Uterus (tissue), 2 donors: ENCODE data around the gene SLC28A3.

Experiments
- CTCF ChIP-seq, 4 experiments: fragments of 200-600 bp in 2 of 4; fragments of 450-650 bp in 2 of 4; sonication (generic) in 2 of 4; IDR thresholded peaks; one replicate each; pipeline ENCODE4 v1.5.1; 2016 to 2019; ENCODE audit warnings: antibody characterized with exemption in 4 of 4, mild to moderate bottlenecking in 2 of 4, moderate library complexity in 1 of 4
- POLR2A ChIP-seq, 2 donors: fragments of 450-650 bp; IDR thresholded peaks; one replicate each; pipeline ENCODE4 v1.6.1; 2016; ENCODE audit warnings: antibody characterized with exemption in 2 of 2, mild to moderate bottlenecking in 1 of 2, moderate library complexity in 1 of 2

DNA sequence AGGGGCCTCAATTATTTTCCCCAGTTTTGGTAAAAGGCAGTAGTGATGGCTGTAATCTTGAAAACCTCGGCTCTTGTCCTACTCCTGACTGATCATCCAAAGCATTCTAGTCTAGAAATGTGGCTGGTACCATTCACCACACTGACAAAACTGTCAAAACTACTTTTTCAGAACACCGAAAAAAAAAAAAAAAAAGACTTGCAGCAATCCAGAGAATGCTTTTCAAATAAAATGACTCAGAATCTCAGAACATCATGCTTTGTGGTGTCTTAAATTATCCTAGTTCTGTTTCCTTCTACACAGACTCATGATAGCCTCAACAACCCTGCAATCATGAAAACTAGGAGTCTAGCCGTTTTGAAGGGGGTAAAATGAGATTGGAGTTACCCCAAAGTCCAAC, 13.4 kb downstream of the SLC28A3 start:
- TF ChIP-seq CTCF (IDR thresholded peaks at IDR 0.05) (no peak), POLR2A (IDR thresholded peaks at IDR 0.05) (no peak)
